CD4-positive, alpha-beta memory T cell (primary cell): ENCODE measurements around the gene SPATA45. TPM values are rescaled to one million over a fixed set of nuclear protein-coding genes. Genes with fewer than 3 reads are reported as not detected.

ENCODE experiments used
- CTCF ChIA-PET: fragments of 350-600 bp; sonication (Branson Sonifier 250); formaldehyde crosslinking; loops from one replicate; lab custom pipeline; 2021; ENCODE audit warnings: inconsistent platforms; ENCODE audit not compliant: partially characterized antibody; lab: Charles Lee
- POLR2A ChIA-PET: fragments of 350-600 bp; sonication (Branson Sonifier 250); formaldehyde crosslinking; loops from one replicate; lab custom pipeline; 2021; ENCODE audit not compliant: partially characterized antibody; lab: Charles Lee
- DNase-seq, 5 donors: peaks; one replicate each; pipeline versions ENCODE4 v3.0.0 to v3.0.0-alpha.2; 2020 to 2022; ENCODE audit warnings: mixed read lengths in 1 of 5
- H3K27ac ChIP-seq: one replicate; pipeline ENCODE4 v1.7.0; 2013; ENCODE audit warnings: low read depth, low read length
- H3K27me3 ChIP-seq: 2 replicates; pipeline ENCODE4 v1.7.0; 2013; ENCODE audit warnings: mild to moderate bottlenecking, low read length, moderate library complexity; ENCODE audit not compliant: insufficient read depth
- H3K36me3 ChIP-seq: 2 replicates; pipeline ENCODE4 v1.7.0; 2013; ENCODE audit warnings: mild to moderate bottlenecking, low read length, moderate library complexity; ENCODE audit not compliant: insufficient read depth
- H3K4me1 ChIP-seq: 2 replicates; pipeline ENCODE4 v1.7.0; 2013; ENCODE audit warnings: mild to moderate bottlenecking, low read length, moderate library complexity; ENCODE audit not compliant: insufficient read depth
- H3K4me3 ChIP-seq, 2 donors: one replicate each; pipeline ENCODE4 v1.7.0; 2013; ENCODE audit warnings: low read length in 2 of 2, mild to moderate bottlenecking in 1 of 2
- H3K9me3 ChIP-seq, 2 donors: one replicate each; pipeline ENCODE4 v1.7.0; 2013; ENCODE audit warnings: low read length in 2 of 2, control low read depth in 1 of 2; ENCODE audit not compliant: control insufficient read depth in 1 of 2
- H3K27ac Mint-ChIP-seq, 7 donors: one replicate each; pipeline ENCODE4 v1.8.0; 2020 to 2021; ENCODE audit warnings: mixed read lengths in 7 of 7, mild to moderate bottlenecking in 6 of 7, inconsistent platforms in 3 of 7, moderate library complexity in 3 of 7
- H3K27me3 Mint-ChIP-seq, 2 donors: one replicate each; pipeline ENCODE4 v1.8.0; 2020 to 2021; ENCODE audit warnings: mixed read lengths in 2 of 2
- H3K36me3 Mint-ChIP-seq, 2 donors: one replicate each; pipeline ENCODE4 v1.8.0; 2020 to 2021; ENCODE audit warnings: mixed read lengths in 2 of 2, inconsistent platforms in 1 of 2, mild to moderate bottlenecking in 1 of 2
- H3K4me1 Mint-ChIP-seq, 4 donors: one replicate each; pipeline ENCODE4 v1.8.0; 2020 to 2021; ENCODE audit warnings: mixed read lengths in 4 of 4, mild to moderate bottlenecking in 1 of 4
- H3K4me3 Mint-ChIP-seq, 8 donors: one replicate each; pipeline ENCODE4 v1.8.0; 2020 to 2021; ENCODE audit warnings: mixed read lengths in 8 of 8, mild to moderate bottlenecking in 7 of 8, moderate library complexity in 6 of 8, inconsistent platforms in 3 of 8
- H3K9me3 Mint-ChIP-seq, 8 donors: one replicate each; pipeline ENCODE4 v1.8.0; 2020 to 2021; ENCODE audit warnings: mixed read lengths in 8 of 8, mild to moderate bottlenecking in 5 of 8, inconsistent platforms in 3 of 8, moderate library complexity in 1 of 8
- intact Hi-C: fragments of 100-400 bp; cut with micrococcal nuclease; formaldehyde crosslinking; loops from one replicate; pipeline ENCODE4 v1.15.1; 2023
- polyA plus RNA-seq, 2 donors: library from polyadenylated mRNA; unstranded; fragments of 300-500 nt; fragmentation: Illumina TruSeq; gene quantifications; one replicate each; pipeline ENCODE4 v1.2.3, GENCODE V29; 2021
- total RNA-seq, 2 experiments: library from RNA; stranded (reverse); gene quantifications; one replicate each; pipeline ENCODE4 v1.2.3, GENCODE V29; 2021

Gene SPATA45
- total and polyA plus RNA-seq, 4 experiments from 2014 or later, result not detected

DNA sequence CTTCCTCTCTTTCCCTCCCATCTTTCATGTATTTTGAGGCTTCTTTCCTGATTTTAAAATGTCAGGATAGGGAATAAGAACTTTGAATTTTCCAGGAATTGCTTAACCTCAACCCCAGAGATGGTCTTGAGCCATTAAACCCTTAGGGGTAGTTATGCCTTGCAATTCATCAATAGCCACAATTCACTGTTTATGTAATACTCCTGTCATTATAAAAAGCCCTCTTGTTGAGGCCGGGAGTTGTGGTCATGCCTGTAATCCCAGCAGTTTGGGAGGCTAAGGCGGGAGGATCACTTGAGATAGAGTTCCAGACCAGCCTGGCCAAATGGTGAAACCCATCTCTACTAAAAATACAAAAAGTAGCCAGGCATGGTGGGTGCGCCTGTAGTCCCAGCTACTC lies 24.5 kb downstream of the SPATA45 start:
- no peaks in the 10 kb centered on the region for H3K4me1 Mint-ChIP-seq
- DNase-seq, result no peak
- no peak overlapping the region for H3K4me3 Mint-ChIP-seq
- H3K36me3 Mint-ChIP-seq, result peaks cover 2 to 14% of the 10 kb centered on the region in 2 donors
- Histone ChIP-seq H3K9me3 (peaks cover 0 to 9% of the 10 kb centered on the region in 2 donors), H3K27me3 (no peaks in the 10 kb centered on the region), H3K36me3 (no peaks in the 10 kb centered on the region), H3K27ac (no peak overlapping the region), H3K4me3 (no peak overlapping the region), H3K4me1 (no peaks in the 10 kb centered on the region)
- no peak overlapping the region for H3K27ac Mint-ChIP-seq
- peaks cover 0 to 2% of the 10 kb centered on the region in 2 donors for H3K27me3 Mint-ChIP-seq
- peaks cover 0 to 39% (median 25%) of the 10 kb centered on the region in 8 donors for H3K9me3 Mint-ChIP-seq
- intact Hi-C loops, result no loop called here
- CTCF ChIA-PET, result no interaction called here
- POLR2A ChIA-PET, result no interaction called here

GRCh38 chr1:212820969-212821368 lies 26.5 kb downstream of the SPATA45 start:
- H3K4me3 ChIP-seq, result no peak overlapping the region
- H3K27me3 ChIP-seq, result no peaks in the 10 kb centered on the region
- H3K4me3 Mint-ChIP-seq, result no peak overlapping the region
- intact Hi-C loops, result no loop called here
- H3K4me1 Mint-ChIP-seq, result no peaks in the 10 kb centered on the region
- H3K27ac ChIP-seq, result no peak overlapping the region
- peaks cover 0 to 24% (median 14%) of the 10 kb centered on the region in 8 donors for H3K9me3 Mint-ChIP-seq
- H3K36me3 Mint-ChIP-seq, result peaks cover 2 to 8% of the 10 kb centered on the region in 2 donors
- no peaks in the 10 kb centered on the region for H3K4me1 ChIP-seq
- H3K9me3 ChIP-seq, result peaks cover 0 to 6% of the 10 kb centered on the region in 2 donors
- CTCF ChIA-PET, result no interaction called here
- H3K36me3 ChIP-seq, result no peaks in the 10 kb centered on the region
- no peaks in the 10 kb centered on the region for H3K27me3 Mint-ChIP-seq
- no peak for DNase-seq
- POLR2A ChIA-PET, result no interaction called here
- no peak overlapping the region for H3K27ac Mint-ChIP-seq

DNA sequence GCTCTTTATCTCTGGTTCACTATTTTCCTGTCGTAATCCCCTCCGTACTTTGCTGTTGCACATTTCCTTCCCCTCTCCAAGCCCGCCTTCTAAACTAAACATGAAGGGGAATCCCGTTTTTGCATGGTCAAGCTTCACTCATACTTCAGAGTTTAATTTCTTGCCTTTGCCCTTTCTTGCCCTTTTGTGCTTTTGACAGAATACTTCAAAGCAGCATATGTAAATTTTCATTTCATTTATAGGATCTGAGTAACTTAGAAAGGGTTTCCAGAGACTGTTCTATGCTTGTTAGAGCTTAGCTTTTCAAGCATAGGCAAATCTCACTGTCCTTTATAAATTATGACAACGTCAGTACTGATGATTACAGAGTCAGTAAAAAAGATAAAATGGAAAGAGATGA lies 27.7 kb downstream of the SPATA45 start:
- no peak overlapping the region for H3K4me3 Mint-ChIP-seq
- DNase-seq, result no peak
- H3K36me3 Mint-ChIP-seq, result peaks cover 4 to 13% of the 10 kb centered on the region in 2 donors
- H3K27ac ChIP-seq, result no peak overlapping the region
- H3K4me3 ChIP-seq, result no peak overlapping the region
- no peaks in the 10 kb centered on the region for H3K4me1 ChIP-seq
- peak overlapping the region in 2 of 7 donors; percentile 17 to 51 for H3K27ac Mint-ChIP-seq
- H3K9me3 Mint-ChIP-seq, result peaks cover 0 to 12% (median 4%) of the 10 kb centered on the region in 8 donors
- no peaks in the 10 kb centered on the region for H3K27me3 ChIP-seq
- no peaks in the 10 kb centered on the region for H3K27me3 Mint-ChIP-seq
- no peaks in the 10 kb centered on the region for H3K36me3 ChIP-seq
- no peaks in the 10 kb centered on the region for H3K4me1 Mint-ChIP-seq
- CTCF ChIA-PET, result interaction anchor here (0.7 to 0.9 kb wide), 2 partner anchors 28 to 364 kb away, joined by 3 read pairs; no protein-coding TSS in a partner anchor
- intact Hi-C loops, result loop anchor here (5.0 kb wide), 1 partner anchor 63 kb away; no protein-coding TSS in a partner anchor
- POLR2A ChIA-PET, result no interaction called here
- H3K9me3 ChIP-seq, result no peaks in the 10 kb centered on the region

- no peaks in the 10 kb centered on the region for H3K36me3 ChIP-seq
- Mint-ChIP-seq H3K27ac (no peak overlapping the region), H3K27me3 (no peaks in the 10 kb centered on the region), H3K9me3 (no peaks in the 10 kb centered on the region), H3K4me3 (no peak overlapping the region), H3K4me1 (no peaks in the 10 kb centered on the region), H3K36me3 (peaks cover 6 to 10% of the 10 kb centered on the region in 2 donors)
- no peaks in the 10 kb centered on the region for H3K4me1 ChIP-seq
- H3K27ac ChIP-seq, result no peak overlapping the region
- H3K27me3 ChIP-seq, result no peaks in the 10 kb centered on the region
- ChIA-PET CTCF (interaction anchor here (1.0 kb wide), 1 partner anchor 179 kb away, joined by 5 read pairs; no protein-coding TSS in a partner anchor), POLR2A (no interaction called here)
- intact Hi-C loops, result loop anchor here (5.0 kb wide), 1 partner anchor 66 kb away; no protein-coding TSS in a partner anchor
- no peak overlapping the region for H3K4me3 ChIP-seq
- DNase-seq, result no peak
- H3K9me3 ChIP-seq, result no peaks in the 10 kb centered on the region
Measured at GRCh38 chr1:212816567-212817278, 30.7 kb downstream of the SPATA45 start.

DNA sequence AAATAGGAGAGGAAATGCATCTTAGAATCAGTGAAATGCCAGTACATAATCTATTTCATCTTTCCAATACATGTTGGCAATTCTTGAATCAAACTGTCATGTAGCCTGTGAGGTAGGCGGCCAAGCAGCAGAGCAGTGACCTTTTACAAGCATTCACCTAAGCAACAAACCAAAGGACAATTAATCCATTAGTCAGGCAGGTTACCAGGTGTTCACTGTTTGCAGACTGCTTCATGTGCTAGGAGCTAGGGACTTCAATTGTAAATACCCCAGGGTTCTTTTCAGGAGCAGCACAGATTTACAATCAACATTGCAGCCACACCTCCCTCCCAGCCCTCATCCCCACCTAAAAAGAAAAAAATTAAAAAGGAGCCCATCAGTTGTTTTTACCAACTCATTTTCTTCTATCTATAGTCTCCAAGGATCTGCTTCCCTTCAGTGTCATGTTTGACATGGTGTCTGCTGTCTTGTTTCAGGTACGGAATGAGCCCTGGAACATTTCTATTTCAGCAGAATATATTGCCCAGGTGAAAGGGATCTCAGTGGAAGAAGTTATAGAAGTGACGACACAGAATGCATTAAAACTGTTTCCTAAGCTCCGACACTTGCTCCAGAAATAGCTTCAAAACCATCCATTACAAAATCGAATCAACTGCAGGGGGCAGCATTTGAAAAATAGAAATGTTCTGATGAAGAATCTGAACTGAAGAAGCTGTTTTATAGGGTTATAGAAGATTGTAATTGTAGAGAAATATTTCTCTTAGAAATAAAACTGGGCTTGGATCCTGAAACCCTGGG lies 32.7 kb downstream of the SPATA45 start:
- peak in 1 of 5 donors; percentile 6 for DNase-seq
- H3K27me3 Mint-ChIP-seq, result no peaks in the 10 kb centered on the region
- no peaks in the 10 kb centered on the region for H3K4me1 ChIP-seq
- intact Hi-C loops, result loop anchor here (2.0 to 5.0 kb wide), 2 partner anchors 68 to 180 kb away; no protein-coding TSS in a partner anchor
- H3K27ac Mint-ChIP-seq, result peak overlapping the region in 1 of 7 donors; percentile 42
- no peak overlapping the region for H3K4me3 ChIP-seq
- peaks cover 6 to 10% of the 10 kb centered on the region in 2 donors for H3K36me3 Mint-ChIP-seq
- no peaks in the 10 kb centered on the region for H3K9me3 ChIP-seq
- H3K27ac ChIP-seq, result no peak overlapping the region
- no peaks in the 10 kb centered on the region for H3K27me3 ChIP-seq
- no peaks in the 10 kb centered on the region for H3K36me3 ChIP-seq
- CTCF ChIA-PET, result interaction anchor here (1.5 kb wide), 1 partner anchor 180 kb away, joined by 11 read pairs; no protein-coding TSS in a partner anchor
- H3K4me1 Mint-ChIP-seq, result no peaks in the 10 kb centered on the region
- H3K9me3 Mint-ChIP-seq, result no peaks in the 10 kb centered on the region
- H3K4me3 Mint-ChIP-seq, result no peak overlapping the region
- POLR2A ChIA-PET, result no interaction called here

GRCh38 chr1:212805767-212806166 lies 41.7 kb downstream of the SPATA45 start:
- intact Hi-C loops, result no loop called here
- Histone ChIP-seq H3K4me1 (no peaks in the 10 kb centered on the region), H3K4me3 (no peak overlapping the region), H3K36me3 (peaks cover 3% of the 10 kb centered on the region), H3K27me3 (no peaks in the 10 kb centered on the region), H3K9me3 (no peaks in the 10 kb centered on the region), H3K27ac (no peak overlapping the region)
- H3K27ac Mint-ChIP-seq, result no peak overlapping the region
- no peak for DNase-seq
- no peaks in the 10 kb centered on the region for H3K9me3 Mint-ChIP-seq
- H3K4me1 Mint-ChIP-seq, result no peaks in the 10 kb centered on the region
- ChIA-PET POLR2A (no interaction called here), CTCF (interaction anchor here (0.6 kb wide), 1 partner anchor 29 kb away, joined by 4 read pairs; no protein-coding TSS in a partner anchor)
- H3K36me3 Mint-ChIP-seq, result peaks cover 37 to 39% of the 10 kb centered on the region in 2 donors
- H3K27me3 Mint-ChIP-seq, result no peaks in the 10 kb centered on the region
- no peak overlapping the region for H3K4me3 Mint-ChIP-seq

DNA sequence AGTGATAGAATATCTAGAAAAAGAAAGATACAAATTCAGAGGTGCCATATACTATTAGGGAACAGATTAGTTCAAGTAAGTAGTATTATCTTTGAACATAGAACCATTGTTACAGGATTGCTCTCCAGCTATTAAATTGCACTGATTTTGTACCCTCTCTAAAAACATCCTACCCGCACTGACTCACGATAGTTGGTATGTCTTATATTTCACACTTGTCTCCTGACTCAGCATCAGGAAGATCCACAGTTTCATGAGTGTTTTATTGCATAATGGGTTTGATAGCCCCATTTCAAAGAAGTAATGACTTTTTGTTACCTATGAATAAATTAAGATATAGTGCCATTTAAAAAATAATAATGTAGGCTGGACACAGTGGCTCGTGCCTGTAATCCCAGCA lies 49.8 kb downstream of the SPATA45 start:
- Histone ChIP-seq H3K27ac (no peak overlapping the region), H3K36me3 (peaks cover 12% of the 10 kb centered on the region), H3K27me3 (no peaks in the 10 kb centered on the region), H3K4me3 (no peak overlapping the region), H3K4me1 (peaks cover 21% of the 10 kb centered on the region), H3K9me3 (no peaks in the 10 kb centered on the region)
- Mint-ChIP-seq H3K4me3 (no peak overlapping the region), H3K36me3 (peaks cover 46 to 57% of the 10 kb centered on the region in 2 donors), H3K4me1 (peaks cover 12 to 19% (median 17%) of the 10 kb centered on the region in 4 donors), H3K27me3 (no peaks in the 10 kb centered on the region), H3K9me3 (peaks cover 0 to 2% (median 0%) of the 10 kb centered on the region in 8 donors), H3K27ac (no peak overlapping the region)
- POLR2A ChIA-PET, result no interaction called here
- intact Hi-C loops, result no loop called here
- no peak for DNase-seq
- CTCF ChIA-PET, result interaction anchor here (0.9 kb wide), 1 partner anchor 169 kb away, joined by 4 read pairs; no protein-coding TSS in a partner anchor
